Fibroblast of skin of left quadriceps (primary cell): Measurements from ENCODE around the gene IL1RAPL2.
"Not testable (repeated sequence)": the region's sequence is repeated elsewhere in the genome, so short reads cannot be mapped to it uniquely, and the experiment has no call there.

ENCODE experiments used
- DNase-seq, 2 experiments: peaks; one replicate each; pipeline ENCODE4 v3.0.0-alpha.2; 2013; ENCODE audit warnings: low read depth in 2 of 2

Gene IL1RAPL2

DNA sequence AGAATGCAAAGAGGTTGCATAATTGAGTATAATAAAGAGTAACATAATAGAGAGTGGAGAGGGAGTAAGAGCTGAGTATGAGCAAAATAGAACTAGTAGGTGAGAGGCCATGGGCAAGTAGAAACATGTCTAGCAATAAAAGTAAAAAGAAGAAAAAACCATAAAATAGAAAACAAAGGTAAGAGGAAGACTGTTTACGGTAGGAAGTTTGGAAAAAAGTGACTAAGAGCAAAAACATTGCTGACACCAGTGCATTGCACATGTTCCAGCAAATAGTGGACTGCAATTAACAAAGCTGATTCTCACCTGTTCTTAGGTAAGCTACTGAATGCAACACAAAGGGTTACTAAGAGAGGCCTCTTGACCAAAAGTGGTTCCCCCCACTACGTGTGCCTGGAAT is 451.6 kb downstream of the IL1RAPL2 start:
- no peak for DNase-seq

DNA sequence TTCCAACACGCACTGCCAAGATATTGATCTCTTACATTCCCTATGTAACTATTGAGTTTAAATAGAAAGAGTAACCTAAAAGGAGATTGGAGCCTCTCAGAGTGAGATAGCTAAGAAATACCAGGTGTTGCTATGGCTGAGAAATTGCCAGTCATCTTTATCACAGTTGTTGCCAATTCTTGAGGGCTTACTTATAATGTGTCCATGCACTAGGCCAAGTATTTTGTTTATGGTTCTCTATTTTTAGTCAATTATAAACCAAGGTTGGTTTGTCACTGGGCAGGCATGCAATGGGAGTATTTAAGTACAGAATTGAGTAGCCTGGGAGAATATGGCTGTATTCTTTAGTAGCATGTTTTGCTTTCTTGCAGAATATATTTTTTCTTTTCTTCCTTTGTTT is 452.9 kb downstream of the IL1RAPL2 start:
- DNase-seq = no peak

DNA sequence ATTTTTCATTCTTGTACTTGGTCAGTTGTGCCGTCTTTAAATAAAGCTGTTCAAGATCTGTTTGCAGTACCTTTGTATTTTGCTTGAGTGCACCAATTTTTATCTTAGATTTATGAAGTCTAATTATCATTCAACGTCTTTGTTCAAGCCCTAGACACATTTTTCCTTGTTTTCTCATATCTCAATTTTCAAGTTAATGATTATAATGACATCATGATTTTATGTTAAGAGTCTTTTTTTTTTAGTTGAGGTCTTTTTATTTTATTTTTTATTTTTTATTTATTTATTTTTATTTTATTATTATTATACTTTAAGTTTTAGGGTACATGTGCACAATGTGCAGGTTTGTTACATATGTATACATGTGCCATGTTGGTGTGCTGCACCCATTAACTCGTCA is 463.0 kb downstream of the IL1RAPL2 start:
- not testable (repeated sequence) for DNase-seq

DNA sequence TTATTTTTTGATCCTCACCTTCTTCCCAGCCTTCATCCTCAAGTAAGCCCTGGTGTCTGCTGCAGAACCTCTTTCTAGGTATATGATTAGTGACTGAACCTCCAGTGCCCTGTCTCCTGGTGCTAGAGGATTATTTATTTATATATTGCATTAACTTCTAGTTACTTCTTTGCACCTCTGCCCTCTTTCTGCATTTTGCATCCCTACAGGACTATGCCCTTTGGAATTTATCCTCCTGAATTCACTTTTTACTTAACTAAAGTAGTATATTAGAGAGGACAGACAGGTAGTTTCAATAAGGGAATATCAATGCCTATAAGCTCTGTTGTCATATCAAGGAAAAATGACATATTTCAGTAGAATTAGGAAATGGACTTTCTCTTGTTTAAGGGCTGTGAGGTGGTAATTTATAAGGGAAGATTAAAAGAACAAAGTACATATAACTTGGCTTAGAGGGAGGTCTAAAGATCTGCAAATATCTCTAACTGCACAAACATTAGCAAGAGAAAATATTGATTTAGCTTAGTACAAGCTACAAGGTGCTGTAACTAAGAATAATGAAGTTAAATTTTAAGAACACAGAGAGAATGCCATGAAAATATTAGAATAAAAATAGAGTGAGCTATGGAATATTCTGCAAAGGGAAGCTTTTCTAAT is 472.8 kb downstream of the IL1RAPL2 start:
- no peak for DNase-seq

DNA sequence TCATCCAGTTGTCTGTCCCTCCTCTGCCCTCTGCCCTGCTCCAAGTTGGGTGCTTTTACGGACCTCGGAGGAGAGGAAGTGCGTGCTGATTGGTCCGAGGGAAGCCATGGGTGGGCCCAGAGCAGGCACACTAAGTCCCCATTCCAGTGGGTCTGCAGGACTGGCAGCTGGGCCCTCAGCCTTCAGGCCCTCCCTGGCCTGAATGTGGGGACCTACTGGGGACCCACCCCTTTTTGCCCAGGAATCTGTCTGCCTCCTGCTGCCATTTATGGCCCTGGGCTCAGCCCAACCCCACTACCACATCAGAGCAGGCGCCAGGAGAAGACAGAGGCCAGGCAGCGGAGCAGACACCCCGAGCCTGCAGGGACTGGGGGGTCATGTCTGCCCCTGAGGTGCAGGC is 484.9 kb downstream of the IL1RAPL2 start:
- no peak for DNase-seq

DNA sequence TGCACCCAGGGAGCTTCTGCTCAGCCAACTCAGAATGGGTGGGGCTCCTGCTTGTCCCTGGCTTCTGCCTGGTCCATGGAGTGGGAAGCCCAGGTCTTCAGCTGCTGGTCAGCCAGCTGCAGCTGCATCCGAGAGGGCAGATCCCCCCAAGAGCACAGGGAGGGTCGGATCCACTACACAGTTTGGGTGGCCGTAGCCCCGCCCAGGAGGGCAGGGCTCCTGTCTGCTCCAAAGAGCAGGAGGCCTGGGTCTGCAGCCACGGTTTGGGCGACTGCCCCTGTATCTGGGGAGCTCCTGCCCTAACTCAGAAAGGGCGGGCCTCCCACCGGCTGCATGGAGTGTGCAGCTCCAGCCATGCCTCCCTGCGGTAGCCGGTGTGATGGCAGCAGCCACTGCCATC is 485.4 kb downstream of the IL1RAPL2 start:
- DNase-seq = no peak

DNA sequence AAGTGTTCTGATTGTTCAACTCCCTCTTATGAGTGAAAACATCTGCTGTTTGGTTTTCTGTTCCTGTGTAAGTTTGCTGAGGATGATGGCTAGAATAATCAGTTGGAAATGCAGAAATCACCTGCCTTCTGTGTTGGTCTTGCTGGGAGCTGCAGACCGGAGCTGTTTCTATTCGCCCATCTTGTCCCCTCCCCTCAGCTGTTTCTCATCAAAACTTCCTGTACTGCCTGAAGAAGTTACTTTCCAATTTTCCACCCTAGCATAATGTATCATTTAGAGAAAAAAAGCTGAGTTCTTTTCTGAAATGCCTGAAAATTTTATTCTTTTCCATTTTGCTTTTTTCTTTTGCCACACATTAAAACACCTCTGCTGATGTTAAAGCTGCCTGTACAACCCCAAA is 486.9 kb downstream of the IL1RAPL2 start:
- DNase-seq = no peak

DNA sequence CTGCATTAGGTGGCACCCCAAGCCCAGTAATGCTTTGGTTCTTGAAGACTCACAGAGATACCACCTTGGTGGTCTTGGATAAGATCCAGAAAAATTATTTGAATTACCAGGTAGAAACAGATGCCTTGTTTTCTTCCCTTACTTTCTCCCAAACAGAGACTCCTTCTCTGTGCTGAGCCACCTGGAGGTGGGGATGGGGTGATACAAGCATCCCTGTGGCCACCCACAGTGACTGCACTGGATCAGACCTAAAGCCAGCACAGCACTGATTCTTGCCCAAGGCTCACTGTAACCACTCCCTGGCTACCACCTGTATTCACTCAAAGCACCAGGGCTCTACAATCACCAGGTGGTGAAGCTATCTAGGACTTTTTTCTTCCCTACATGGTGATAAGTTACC is 497.7 kb downstream of the IL1RAPL2 start:
- DNase-seq = no peak

DNA sequence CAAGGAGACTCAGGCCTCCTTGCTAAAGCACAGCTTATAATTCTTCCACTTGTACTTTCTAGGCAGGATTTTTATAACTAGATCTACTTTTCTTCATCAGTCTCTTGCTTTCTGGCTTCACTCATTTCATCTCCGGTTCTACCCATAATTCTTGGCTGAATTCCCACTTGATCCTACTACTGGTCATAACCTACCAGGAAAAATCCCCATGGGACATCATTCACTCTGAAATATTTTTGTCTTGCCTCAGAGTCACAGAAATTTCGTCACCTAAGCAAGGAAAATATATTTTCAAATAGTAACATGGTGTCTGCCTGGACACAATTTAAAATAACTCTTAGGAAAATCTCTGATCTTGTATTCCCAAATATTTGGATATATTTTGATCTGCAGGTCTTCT is 532.2 kb downstream of the IL1RAPL2 start:
- no peak for DNase-seq

DNA sequence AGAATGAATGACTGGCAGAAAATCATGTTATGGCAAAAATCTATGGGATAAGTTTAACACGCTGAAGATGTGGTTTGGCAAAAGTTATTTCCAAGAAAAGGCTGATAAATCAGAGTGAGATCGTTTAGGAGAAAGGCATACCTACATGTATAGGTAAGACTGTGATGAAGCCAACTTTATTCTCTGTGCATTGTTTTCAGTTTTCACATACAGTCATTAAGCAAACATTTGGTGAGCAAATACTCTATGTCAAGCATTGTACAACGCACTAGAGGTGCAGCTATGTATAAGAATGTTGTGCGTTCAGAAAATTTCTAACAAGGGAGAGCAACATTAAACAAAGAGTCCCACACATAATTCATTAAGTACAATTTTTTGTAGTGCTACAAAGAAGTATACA is 532.8 kb downstream of the IL1RAPL2 start:
- no peak for DNase-seq

DNA sequence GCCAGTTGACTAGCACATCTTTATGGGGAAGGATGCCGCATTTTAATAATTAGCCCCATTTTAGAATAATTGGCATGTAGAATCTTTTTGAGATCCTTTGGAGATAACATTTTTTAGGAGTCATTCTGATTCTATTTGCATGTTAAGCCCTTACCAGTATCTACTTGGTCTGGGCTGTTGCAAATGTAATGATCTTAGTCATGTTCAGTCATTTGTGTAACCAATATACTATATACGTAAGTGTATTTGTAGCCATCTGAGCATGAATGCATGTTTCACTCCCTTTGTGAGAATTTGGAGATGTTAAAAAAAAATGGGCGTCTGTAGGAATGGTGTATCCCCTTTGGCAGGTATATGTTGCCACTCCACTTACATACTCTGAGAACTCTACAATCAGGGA is 535.4 kb downstream of the IL1RAPL2 start:
- no peak for DNase-seq

DNA sequence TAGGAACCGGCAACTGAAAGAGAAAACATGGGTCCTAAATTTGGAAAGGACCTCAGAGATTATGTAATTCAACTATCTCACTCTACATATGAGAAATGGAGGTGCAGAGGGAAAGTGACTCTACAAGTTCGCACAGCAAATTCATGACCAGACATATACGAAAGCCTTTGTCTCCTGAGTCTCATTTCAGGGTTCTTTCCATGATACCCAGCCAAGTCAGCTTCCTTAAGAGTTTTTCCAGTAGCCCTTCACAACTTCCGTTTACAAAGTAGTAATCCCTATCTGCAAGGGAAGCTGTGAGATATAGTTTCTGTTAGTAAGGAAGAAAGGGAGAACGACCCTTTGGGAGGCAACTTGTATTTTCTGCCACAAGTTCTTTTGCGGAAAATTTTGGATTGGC is 543.9 kb downstream of the IL1RAPL2 start:
- DNase-seq = no peak

DNA sequence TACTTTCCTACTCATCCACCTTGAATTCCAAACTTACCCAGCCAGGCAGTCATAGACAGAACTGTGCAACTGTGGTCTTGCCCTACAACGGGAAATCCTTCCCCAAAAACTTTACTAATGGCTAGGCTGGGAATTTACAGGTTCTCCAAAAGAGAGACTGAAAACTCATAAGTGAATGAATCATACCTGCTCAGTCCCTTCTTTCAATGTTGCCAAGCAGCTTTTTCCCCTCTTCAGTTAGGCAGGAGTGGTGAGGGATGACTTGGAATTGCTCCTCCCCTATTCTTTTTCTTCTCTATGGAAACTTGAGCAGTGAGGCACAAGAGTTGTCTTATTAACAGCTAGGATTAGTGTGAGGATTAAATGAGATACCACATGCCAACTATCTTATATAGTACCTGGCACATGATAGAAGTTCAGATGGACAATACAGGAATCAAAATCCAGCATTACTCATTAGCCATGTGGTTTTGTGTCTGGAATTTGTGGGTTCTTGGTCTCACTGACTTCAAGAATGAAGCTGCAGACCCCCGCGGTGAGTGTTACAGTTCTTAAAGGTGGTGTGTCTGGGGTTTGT is 548.6 kb downstream of the IL1RAPL2 start:
- DNase-seq = no peak

DNA sequence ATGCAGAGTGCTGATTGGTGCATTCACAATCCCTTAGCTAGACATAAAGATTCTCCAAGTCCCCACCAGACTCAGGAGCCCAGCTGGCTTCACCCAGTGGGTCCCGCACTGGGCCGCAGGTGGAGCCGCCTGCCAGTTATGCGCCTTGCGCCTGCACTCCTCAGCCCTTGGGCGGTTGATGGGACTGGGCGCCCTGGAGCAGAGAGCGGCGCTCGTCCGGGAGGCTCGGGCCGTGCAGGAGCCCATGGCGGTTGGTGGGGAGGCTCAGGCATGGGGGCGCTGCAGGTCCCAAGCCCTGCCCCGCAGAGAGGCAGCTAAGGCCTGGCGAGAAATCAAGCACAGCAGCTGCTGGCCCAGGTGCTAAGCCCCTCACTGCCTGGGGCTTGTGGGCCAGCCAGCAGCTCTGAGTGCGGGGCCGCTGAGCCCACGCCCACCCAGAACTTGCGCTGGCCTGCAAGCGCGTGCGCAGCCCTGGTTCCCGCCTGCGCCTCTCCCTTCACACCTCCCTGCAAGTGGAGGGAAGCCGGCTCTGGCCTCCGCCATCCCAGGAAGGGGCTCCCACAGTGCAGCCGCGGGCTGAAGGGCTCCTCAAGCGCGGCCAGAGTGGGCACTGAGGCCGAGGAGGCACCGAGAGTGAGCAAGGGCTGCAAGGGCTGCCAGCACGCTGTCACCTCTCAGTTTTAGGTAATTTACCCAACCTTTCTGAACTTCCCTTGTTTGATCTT is 549.8 kb downstream of the IL1RAPL2 start:
- not testable (repeated sequence) for DNase-seq

DNA sequence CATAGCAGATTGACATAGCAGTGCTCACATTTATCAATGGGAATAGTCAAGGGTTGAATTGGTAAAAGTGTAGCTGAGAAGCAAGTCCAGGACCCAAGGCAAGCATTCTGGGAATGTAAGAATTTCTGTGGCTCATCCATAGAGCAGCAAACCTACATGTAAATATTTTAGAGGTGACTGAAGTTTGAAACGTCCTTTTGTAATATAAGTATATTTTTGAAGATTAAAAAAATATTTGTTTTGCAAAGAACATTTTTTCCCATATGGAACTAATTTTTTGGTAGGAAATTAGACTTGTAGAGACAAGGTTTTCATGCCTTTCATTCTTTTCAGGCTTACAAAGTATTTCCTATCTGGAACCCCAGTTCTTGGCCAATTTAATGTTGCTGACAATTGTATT is 550.5 kb downstream of the IL1RAPL2 start:
- DNase-seq = peak; percentile 16 to 30

DNA sequence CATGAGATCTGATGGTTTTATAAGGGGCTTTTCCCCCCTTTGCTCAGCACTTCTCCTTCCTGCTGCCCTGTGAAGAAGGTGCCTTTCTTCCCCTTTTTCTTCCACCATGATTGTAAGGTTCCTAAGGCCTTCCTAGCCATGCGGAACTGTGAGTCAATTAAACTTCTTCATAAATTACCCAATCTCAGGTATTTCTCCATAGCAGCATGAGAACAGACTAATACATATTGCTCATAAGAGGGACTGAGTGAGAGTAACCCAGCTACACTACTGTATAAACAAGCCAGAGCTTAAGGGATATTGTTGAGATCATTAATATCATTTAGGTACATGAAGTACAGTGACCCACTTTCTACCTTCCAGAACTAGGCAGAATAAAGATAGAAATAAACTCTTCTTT is 551.6 kb downstream of the IL1RAPL2 start:
- no peak for DNase-seq

DNA sequence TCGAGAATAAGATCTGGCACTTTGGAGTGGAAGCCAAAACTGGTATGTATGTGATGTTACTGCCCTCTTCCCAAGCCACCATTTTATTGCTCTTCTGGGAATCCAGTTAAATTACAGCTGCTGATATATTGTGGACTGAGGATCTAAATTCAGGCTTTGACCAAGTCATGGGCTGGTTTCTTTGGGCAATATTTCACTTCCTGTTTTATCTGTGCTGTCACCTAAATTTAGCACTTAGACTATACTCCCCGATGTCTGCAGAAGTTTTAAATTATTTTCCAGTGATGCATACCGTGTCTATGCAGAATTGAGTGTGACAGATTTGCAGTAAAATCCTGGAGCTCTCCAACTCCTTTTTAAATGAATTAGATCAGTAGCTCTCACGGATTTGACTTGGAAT is 554.5 kb downstream of the IL1RAPL2 start:
- DNase-seq = peak in 1 of 2 experiments; percentile 8

DNA sequence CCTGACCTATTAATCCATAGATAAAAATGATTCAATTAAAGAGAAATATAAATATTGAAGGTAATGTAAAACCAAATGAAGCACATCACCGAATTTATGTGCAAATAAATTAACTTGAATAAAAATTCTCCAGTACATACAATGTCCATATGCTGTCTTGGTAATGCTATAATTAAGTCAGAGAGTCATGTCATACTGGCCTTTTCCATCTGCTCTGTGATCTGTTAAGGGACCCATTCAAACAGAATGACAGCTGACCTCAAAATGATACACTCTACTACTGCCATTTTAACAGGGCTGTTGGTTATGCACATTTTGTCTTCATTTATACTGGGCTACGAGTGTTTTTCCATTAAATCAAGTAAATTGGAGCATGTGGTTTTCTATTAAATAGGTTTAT is 555.2 kb downstream of the IL1RAPL2 start:
- DNase-seq = no peak

DNA sequence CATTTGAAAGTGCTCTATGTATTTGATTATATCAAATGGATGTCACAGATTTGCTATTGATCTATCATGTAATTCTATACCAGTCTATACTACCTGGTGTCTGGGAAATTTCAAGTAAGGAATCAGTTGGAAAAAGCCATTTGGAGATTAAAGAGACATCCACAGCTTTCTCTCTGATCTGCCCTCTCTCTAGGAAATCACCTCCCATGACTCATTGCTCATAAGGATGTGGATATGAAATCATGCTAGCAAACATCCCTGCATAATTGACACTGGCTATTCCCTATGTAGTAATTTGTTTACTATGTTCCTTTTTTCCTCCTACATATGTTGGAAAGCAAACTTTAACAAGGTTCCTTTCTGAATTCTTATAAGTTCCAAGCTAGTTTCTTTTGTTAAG is 560.2 kb downstream of the IL1RAPL2 start:
- DNase-seq = no peak

DNA sequence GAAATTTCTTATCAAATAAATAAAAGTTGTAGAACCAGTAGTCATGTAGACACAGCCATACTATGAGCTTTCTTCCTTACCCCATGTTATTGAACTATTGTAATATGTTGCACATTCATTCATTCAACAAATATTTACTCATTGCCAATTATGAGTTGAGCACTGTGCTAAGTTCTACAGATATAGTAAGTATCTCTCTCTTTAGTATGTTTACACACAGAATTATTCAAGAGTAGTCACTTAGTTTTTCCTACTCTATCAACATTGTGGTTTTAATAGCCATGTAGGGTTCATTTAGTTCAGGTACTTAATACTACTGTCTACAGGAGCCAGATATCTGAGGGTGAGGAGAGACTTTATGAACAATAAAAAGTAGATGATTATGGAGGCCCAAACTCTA is 568.3 kb downstream of the IL1RAPL2 start:
- DNase-seq = no peak

DNA sequence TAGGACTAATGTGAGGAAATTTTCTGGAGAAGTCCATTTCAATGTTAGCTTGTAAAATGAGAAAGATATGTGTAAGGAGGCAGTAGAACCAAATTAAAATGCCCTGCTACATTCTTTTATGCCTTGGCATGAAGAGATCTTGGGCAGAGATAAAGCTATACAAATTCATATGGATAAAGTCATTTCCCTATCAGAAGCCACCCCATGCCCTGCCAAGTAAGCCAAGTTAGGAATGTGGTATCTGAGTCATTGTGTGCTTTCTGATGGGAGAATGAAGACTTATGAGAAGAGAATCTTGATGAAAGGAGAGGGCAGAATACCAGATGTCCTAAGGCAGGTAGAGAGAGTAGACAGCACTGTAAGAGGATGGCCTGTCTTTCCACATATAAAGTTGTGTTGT is 570.8 kb downstream of the IL1RAPL2 start:
- no peak for DNase-seq

DNA sequence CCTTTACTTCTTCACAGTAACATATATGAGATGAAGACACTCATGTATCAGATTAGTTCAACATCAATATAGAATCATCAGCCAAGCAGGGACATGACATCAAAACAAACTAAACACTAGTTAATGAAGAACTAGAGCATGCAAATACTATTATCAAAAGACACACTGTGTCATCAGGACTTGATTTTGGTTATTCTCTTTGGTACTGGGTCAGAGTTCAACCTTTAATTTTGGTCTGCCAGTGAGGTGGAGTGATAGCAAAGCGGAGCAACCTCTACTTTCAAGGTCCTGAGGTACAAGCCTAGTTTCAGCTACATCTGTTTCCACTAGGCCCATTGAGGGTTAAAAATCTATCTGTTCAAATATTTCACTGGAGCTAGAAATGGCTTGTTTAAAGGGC is 584.0 kb downstream of the IL1RAPL2 start:
- DNase-seq = no peak

DNA sequence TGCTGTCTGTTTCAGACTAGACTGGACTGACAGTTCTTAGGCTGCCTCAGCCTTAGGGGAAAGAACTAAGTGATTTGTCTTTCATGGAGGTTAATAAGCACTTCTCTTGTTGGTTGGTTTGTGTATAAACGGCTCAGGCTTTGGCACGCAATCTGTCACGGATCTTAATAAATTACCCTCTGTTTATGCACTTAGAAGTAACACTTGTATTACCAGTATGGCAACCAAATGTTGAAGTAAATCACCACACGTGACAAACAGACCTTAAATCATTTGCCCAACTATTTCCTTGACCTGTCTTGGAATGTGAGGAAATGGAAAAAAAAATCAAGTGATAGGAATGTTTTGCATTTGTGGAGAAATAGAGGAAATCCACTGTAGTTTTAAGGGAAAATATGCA is 584.6 kb downstream of the IL1RAPL2 start:
- DNase-seq = peak; percentile 34 to 37
